ENCODE data around the gene ECHDC3.
A peak's percentile ranks its signal among the peaks of the same experiment; 100 is the strongest.

The ECHDC3 gene

GRCh38 chr10:11748866-11749265 lies 6.7 kb downstream of the ECHDC3 start:
- DNase-seq (ENCODE audit: low spot score): no peak

DNA sequence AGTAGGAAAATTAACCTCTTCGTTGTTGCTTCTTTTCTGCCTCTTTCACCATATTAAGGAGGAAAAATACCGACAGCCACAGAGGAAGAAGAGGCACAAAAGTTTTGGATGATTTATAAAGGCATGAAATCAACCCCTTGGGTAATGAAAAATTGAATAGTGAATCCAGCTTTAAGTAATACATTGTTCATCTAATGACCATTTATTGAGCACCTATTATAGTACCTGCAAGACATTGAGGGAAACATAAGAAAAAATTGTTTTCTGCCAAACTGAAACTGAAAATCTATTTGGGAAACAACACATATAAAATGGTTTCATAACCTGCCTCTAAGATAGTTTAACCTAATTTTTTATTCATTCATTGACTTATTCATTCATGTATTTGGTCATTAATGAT lies 8.2 kb downstream of the ECHDC3 start:
- DNase-seq (ENCODE audit: low spot score): no peak

DNA sequence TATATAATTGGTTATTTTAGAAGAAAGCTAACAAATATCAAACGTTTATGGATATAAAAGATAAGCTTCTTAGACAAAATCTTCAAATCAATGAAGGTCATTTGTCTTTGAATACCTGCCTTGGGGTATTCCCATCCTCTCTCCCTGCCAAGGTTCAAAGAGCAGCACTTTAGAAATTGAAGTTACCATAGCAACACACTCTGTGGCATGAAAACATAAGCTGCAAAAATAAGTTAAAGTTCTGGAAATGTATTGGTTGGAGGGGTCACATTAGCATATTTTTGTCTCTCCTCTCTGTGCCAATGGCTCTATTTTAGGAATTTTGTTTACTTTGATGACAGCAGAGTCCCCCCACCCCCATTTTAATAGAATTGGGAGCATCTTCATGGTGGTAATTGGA lies 12.0 kb downstream of the ECHDC3 start:
- no peak for DNase-seq (ENCODE audit: low spot score)

- no peak for DNase-seq (ENCODE audit: low spot score)
These were observed 12.4 kb downstream of the ECHDC3 start for GRCh38 chr10:11754620-11755019.

- no peak for DNase-seq (ENCODE audit: low spot score)
These were observed 13.5 kb downstream of the ECHDC3 start for GRCh38 chr10:11755512-11756263.

GRCh38 chr10:11756766-11757315 lies 14.7 kb downstream of the ECHDC3 start:
- DNase-seq (ENCODE audit: low spot score): no peak

DNA sequence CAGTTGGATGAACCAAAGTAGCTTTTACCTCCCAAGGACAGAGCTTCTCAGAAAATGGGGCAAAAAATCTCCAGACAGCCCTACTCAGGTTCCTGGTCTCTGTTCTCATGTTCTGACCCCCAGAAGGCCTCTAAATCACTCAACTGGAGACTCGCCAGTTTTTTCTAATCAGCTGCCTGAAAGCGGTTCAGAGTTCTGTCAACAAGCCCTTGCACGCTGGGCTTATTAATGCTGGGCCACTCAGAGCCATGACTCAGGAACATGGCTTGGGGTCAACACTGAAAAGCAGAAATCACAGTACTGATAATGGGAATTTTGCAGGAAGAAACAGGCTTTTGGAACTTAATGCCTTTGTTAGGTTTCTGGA lies 15.3 kb downstream of the ECHDC3 start:
- DNase-seq (ENCODE audit: low spot score): peak; percentile 43

- DNase-seq (ENCODE audit: low spot score): peak; percentile 85
These were observed 15.8 kb downstream of the ECHDC3 start for GRCh38 chr10:11757821-11758463.

DNA sequence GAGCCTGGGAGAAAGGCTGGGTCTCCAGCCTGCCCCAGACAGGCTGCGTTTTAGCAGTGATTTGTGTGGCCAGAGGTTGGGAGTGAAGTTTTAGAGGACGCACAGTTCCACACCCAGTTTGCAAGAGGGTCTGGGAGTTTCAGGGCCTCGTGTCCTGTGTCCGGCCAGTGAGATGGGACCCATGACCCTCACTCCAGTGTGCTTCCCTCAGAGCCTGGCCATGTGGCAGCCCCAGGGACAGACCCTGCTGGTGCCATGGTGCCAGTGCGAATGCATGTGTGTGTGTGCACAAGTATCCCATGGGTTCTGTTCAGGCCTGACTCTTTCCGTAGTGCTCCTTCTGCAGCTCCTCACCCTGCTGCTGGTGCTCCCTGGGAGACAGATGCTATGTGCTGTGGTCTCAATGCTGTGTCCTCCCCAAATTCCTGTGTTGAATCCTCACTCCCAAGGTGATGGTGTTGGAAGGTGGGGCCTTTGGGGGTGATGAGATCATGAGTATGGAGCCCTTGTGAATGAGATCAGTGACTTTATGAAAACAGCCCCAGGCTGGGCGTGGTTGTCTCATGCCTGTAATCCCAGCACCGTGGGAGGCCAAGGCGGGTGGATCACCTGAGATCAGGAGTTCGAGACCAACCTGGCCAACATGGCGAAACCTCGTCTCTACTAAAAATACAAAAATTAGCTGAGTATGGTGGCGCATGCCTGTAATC lies 16.5 kb downstream of the ECHDC3 start:
- DNase-seq (ENCODE audit: low spot score): no peak

- DNase-seq (ENCODE audit: low spot score): no peak
These were observed 17.2 kb downstream of the ECHDC3 start for GRCh38 chr10:11759347-11759746.

DNA sequence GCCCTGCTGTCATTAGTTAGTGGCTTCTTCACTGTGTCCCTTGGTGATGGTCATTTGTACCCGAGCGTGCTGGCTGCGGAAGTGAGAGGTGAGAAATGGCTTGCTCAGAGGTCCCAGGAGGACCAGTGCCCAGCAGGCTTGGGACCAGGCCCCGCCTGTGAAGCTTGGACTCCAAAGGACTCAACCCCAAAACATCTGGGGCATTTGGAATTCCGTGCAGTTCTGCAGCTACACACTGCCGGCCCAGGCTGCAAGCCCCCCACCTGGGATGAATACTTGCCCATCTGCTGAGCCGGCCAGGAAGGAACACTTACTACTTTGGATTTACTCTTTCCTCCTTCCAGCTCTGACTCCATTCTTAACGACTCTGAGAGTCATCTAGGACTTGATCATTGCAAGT lies 18.0 kb downstream of the ECHDC3 start:
- DNase-seq (ENCODE audit: low spot score): no peak

DNA sequence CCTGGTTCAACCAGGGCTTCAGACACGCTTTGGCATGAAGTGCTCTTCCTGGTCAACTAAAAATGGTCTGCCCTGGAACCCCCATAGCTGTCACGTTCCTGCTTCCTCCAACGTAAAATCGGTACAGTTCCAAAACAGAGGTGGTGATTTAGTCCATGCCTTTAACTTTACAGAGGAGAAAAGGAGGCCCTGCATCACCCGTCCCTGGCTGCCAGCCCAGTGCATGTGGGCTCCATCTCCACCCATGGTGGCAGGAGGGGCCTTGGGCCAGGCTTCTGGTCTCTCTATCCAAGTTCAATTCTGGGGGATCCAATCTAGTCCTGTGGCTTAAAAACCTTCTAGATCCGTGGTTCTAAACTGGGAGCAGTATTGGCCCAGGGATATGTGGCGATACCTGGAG lies 18.7 kb downstream of the ECHDC3 start:
- DNase-seq (ENCODE audit: low spot score): no peak

DNA sequence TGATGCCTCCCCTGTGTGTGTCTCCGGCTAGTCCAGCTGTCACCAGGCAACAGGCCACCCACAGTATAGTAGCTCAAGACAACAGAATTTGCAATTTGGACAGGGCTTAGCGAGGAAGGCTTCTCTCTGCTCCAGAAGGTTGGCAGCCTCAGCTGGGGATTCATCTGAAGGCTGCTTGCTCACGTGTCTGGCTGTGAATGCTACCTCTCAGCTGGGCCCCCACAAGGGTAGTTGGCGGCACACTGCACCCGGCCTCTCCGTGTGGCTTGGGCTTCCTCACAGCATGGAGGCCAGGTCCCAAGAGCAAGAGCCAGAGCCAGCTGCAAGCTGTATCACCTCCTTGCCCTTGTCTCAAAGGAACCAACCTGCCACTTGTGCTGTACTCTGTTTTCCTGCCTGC lies 19.2 kb downstream of the ECHDC3 start:
- DNase-seq (ENCODE audit: low spot score): no peak

DNA sequence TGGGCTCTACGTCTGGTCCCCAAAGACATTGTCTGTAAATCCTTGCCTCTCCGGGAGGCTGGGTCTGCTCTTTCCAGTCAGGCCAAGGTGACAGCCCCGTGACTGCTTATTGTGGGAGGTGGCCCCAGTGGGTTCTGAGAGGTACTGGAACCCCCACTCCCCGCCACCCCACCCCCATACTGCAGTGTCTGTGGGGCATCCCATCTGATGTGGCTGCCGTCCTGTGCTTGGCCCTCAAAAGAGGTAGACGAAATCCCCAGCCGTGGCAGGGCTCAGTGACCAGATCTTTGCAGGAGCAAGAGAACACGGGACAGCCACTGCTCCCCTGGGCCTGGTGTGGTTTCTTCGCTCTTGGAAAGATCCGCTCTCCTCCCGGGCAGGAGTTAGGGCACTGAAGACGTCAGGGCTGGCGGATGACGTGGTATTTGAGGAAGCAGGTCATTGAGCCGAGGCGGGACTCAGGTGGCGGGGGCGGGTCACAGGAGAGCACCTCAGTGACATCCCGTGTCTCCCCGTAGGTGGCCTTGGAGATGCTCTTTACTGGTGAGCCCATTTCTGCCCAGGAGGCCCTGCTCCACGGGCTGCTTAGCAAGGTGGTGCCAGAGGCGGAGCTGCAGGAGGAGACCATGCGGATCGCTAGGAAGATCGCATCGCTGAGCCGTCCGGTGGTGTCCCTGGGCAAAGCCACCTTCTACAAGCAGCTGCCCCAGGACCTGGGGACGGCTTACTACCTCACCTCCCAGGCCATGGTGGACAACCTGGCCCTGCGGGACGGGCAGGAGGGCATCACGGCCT lies 20.7 kb downstream of the ECHDC3 start:
- no peak for DNase-seq (ENCODE audit: low spot score)

- no peak for DNase-seq (ENCODE audit: low spot score)
These were observed 21.3 kb downstream of the ECHDC3 start for GRCh38 chr10:11763501-11763861.

- DNase-seq (ENCODE audit: low spot score): no peak
These were observed 23.0 kb downstream of the ECHDC3 start for GRCh38 chr10:11765141-11765540.

DNA sequence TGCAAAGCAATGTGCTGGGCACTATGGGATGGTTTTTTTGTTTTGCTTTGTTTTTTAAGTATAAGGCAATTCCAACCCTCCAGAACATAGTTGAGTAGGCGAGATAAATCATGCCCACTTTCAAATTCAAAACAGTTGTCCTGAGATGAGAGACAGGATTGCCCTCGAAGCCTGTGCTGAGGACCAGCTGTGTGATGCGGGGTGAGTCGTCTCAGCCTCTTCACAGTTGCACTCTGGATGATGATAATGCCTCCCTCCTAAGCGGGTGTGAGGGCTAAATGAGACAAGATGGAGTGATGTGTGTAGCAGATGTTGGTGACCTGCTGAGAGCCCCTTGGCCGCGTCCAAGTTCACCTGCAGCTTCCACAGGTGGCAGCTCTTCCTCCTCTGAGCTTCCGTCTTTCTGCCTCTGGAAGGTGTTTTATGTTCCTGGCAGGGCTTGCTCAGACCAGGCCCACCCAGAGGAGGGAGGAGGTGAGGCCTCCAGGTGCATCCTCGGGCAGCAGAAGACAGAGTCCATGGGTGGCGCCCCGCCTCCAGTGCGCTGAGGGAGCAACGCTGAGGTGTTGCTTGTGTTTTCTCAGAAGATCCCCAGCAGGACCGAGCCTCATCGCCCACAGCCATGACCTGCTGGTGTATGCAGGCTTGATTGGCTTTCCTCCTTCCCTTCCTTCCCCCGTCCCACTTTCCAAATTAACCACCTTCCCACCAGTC lies 30.6 kb downstream of the ECHDC3 start:
- DNase-seq (ENCODE audit: low spot score): no peak

DNA sequence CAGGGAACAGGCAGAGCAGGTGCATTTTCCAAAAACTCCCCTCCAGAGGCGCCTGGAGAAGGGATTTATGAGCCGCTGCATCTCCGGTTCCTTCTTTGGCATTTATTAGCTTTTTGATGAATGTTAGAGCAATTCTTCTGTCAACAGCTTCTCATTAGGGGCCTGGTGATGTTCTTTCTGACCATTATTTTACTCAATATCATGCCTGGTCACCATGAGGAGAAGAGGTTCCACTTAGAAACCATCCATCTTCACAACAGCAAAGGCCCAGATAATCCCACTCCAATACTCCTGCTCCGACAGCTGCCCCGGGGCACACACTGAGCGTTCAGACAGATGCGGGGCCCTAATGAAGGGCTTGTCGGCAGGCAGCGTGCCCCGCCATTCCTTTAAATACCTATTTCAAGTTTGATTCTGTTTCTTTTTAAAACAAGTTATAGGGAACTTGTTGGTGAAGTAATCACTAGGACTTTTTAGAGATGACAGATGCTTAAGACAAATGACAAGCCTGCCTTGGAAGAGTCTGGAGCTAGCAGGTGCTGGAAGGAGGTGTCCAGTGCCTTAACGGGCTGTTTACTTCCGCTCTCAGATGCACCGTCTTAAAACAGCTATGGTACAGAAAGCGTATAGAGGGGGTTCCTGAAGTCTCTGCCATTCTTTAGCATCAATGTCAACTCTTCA lies 31.7 kb downstream of the ECHDC3 start:
- no peak for DNase-seq (ENCODE audit: low spot score)

DNA sequence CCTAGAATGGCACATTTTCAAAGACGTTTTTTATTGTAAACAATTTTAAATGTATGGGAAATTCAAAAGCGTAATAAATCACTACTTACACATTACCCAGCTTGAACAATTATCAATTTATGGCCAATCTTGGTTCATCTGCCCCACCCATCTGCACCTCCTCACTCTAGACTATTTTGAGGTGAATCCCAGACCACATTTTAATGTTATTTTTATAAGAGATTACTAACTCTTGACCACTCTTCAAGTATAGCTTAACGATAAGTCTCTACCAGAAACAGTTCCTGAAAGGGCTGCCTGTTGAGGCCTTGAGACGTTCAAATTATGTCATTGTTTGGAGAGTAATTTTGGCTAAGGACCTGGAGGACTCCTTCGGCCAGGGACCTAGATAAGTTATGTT lies 33.2 kb downstream of the ECHDC3 start:
- no peak for DNase-seq (ENCODE audit: low spot score)

DNA sequence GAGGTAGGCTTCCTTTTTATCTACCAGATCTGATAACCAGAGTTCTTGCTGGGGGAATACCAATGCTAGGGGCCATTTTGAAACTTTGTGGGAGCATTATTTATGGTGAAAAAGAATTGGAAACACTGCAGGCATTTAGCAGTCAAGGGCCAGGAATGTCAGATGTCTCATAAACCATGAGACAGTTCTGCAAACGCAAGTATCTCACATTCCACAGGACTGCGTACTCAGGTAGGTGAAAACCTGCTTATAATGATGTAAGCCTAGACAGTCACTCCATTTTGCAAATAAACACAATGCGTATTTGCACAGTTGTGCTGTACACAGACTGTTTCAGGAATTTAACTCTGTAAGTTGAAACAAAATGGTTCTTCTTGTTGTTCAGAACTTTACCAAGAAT lies 33.9 kb downstream of the ECHDC3 start:
- DNase-seq (ENCODE audit: low spot score): no peak

- DNase-seq (ENCODE audit: low spot score): no peak
These were observed 38.9 kb downstream of the ECHDC3 start for GRCh38 chr10:11781114-11781513.
